HepG2 (cell line): ENCODE measurements around the gene MXI1. TPM values are rescaled to one million over a fixed set of nuclear protein-coding genes. Genes with fewer than 3 reads are reported as not detected.
A peak's percentile ranks its signal among the peaks of the same experiment; 100 is the strongest.

Experiments
- ARNT ChIP-seq: fragments of 450-650 bp; IDR thresholded peaks from 2 replicates; pipeline ENCODE4 v1.6.1; 2017
- CC2D1A ChIP-seq: sonication (generic); formaldehyde crosslinking; IDR thresholded peaks from 2 replicates; pipeline ENCODE4 v1.8.1; 2023; ENCODE audit warnings: mild to moderate bottlenecking, missing genetic modification reagents
- ELF3 ChIP-seq: IDR thresholded peaks from 2 replicates; pipeline ENCODE4 v1.6.1; 2016; ENCODE audit warnings: missing genetic modification reagents, missing compliant biosample characterization
- FOXK2 ChIP-seq: fragments of 450-650 bp; IDR thresholded peaks from 2 replicates; pipeline ENCODE4 v1.6.1; 2016
- IKZF1 ChIP-seq: fragments of 450-650 bp; IDR thresholded peaks from 2 replicates; pipeline ENCODE4 v1.7.1; 2016
- KDM2A ChIP-seq: sonication (generic); formaldehyde crosslinking; IDR thresholded peaks from 2 replicates; pipeline ENCODE4 v1.4.0; 2020; ENCODE audit warnings: low read depth, missing genetic modification reagents, borderline replicate concordance
- MTA3 ChIP-seq: sonication (generic); formaldehyde crosslinking; IDR thresholded peaks from 2 replicates; pipeline ENCODE4 v1.4.0; 2020; ENCODE audit warnings: missing genetic modification reagents
- MYNN ChIP-seq: sonication (generic); formaldehyde crosslinking; IDR thresholded peaks from 2 replicates; pipeline ENCODE4 v1.4.0; 2020; ENCODE audit warnings: mild to moderate bottlenecking, low read depth, missing genetic modification reagents
- SIX4 ChIP-seq: sonication (generic); formaldehyde crosslinking; IDR thresholded peaks from 2 replicates; pipeline ENCODE4 v1.4.0; 2020; ENCODE audit warnings: missing genetic modification reagents
- SKIL ChIP-seq: sonication (generic); formaldehyde crosslinking; IDR thresholded peaks from 2 replicates; pipeline ENCODE4 v1.8.0; 2022; ENCODE audit warnings: missing genetic modification reagents, mild to moderate bottlenecking, moderate library complexity, borderline replicate concordance
- SOX6 ChIP-seq, 2 experiments: fragments of 450-650 bp in 1 of 2; sonication (generic) in 1 of 2; formaldehyde crosslinking in 1 of 2; IDR thresholded peaks; 2 replicates each; pipeline versions ENCODE4 v1.4.0 to v1.6.1; 2017 to 2020; ENCODE audit warnings: antibody characterized with exemption in 1 of 2, mild to moderate bottlenecking in 1 of 2, missing genetic modification reagents in 1 of 2
- U2AF2 ChIP-seq: fragments of 200-400 bp; formaldehyde crosslinking; IDR thresholded peaks from 2 replicates; pipeline ENCODE4 v1.6.1; 2017; ENCODE audit warnings: low read depth, mild to moderate bottlenecking, low read length
- ZBTB25 ChIP-seq: IDR thresholded peaks from 2 replicates; pipeline ENCODE4 v1.6.1; 2018; ENCODE audit warnings: missing genetic modification reagents
- ZBTB49 ChIP-seq: sonication (generic); formaldehyde crosslinking; IDR thresholded peaks from 2 replicates; pipeline ENCODE4 v1.4.0; 2020; ENCODE audit warnings: missing genetic modification reagents, borderline replicate concordance
- ZNF468 ChIP-seq: sonication (generic); formaldehyde crosslinking; IDR thresholded peaks from 2 replicates; pipeline ENCODE4 v1.8.0; 2022; ENCODE audit warnings: mild to moderate bottlenecking, moderate library complexity, missing genetic modification reagents
- ZNF552 ChIP-seq: sonication (generic); formaldehyde crosslinking; IDR thresholded peaks from 2 replicates; pipeline ENCODE4 v1.9.0; 2022; ENCODE audit warnings: missing genetic modification reagents, mild to moderate bottlenecking, borderline replicate concordance
- ZNF777 ChIP-seq: sonication (generic); formaldehyde crosslinking; IDR thresholded peaks from 2 replicates; pipeline ENCODE4 v1.4.0; 2020; ENCODE audit warnings: missing genetic modification reagents
- polyA plus RNA-seq, 8 experiments: library from polyadenylated mRNA; depleted of rRNA in 3 of 8; stranded (reverse) in 7 of 8; unstranded in 1 of 8; fragments of >200 nt; fragmentation: Illumina TruSeq in 4 of 8; extraction: Trizol in 4 of 8; gene quantifications; 2 replicates each; pipeline versions ENCODE4 v1.2.1 to v1.2.3, GENCODE V29; 2011 to 2016; ENCODE audit warnings: low read depth in 4 of 8, missing spikeins in 1 of 8, mixed read lengths in 1 of 8; ENCODE audit not compliant: insufficient read depth in 1 of 8
- total RNA-seq, 5 experiments: library from RNA; depleted of rRNA; stranded (reverse); fragments of >200 nt; fragmentation: Illumina TruSeq; extraction: Trizol; gene quantifications; 2 replicates each; pipeline ENCODE4 v1.2.3, GENCODE V29; 2016; ENCODE audit warnings: low read depth in 1 of 5
- TF ChIP-seq, protein P1 (sequence below): sonication (generic); formaldehyde crosslinking; IDR thresholded peaks from 2 replicates; pipeline ENCODE4 v1.8.1; 2023; ENCODE audit warnings: mild to moderate bottlenecking, missing genetic modification reagents
- TF ChIP-seq, protein P2 (sequence below): sonication (generic); formaldehyde crosslinking; IDR thresholded peaks from 2 replicates; pipeline ENCODE4 v1.4.0; 2020; ENCODE audit warnings: missing genetic modification reagents
- TF ChIP-seq, protein P3 (sequence below): sonication (generic); formaldehyde crosslinking; IDR thresholded peaks from 2 replicates; pipeline ENCODE4 v1.5.1; 2020; ENCODE audit warnings: mild to moderate bottlenecking, missing genetic modification reagents, moderate library complexity

Gene MXI1
- total and polyA plus RNA-seq, 2 of the 13 experiments (the other 11 are each of a cell fraction or from before 2014, with no cell fraction given), result 6.6 to 22.0 TPM

- TF ChIP-seq, protein P1, sequence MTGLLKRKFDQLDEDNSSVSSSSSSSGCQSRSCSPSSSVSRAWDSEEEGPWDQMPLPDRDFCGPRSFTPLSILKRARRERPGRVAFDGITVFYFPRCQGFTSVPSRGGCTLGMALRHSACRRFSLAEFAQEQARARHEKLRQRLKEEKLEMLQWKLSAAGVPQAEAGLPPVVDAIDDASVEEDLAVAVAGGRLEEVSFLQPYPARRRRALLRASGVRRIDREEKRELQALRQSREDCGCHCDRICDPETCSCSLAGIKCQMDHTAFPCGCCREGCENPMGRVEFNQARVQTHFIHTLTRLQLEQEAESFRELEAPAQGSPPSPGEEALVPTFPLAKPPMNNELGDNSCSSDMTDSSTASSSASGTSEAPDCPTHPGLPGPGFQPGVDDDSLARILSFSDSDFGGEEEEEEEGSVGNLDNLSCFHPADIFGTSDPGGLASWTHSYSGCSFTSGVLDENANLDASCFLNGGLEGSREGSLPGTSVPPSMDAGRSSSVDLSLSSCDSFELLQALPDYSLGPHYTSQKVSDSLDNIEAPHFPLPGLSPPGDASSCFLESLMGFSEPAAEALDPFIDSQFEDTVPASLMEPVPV, result peak; percentile 57; the same call in 1 of the 2 replicates
- TF ChIP-seq U2AF2, result no peak
- TF ChIP-seq ZBTB49 (CRISPR knock-in tag), result no peak
- TF ChIP-seq ELF3 (CRISPR knock-in tag), result peak; percentile 35; the same call in 1 of the 2 replicates
- no peak for TF ChIP-seq MYNN (CRISPR knock-in tag)
- TF ChIP-seq, protein P2, sequence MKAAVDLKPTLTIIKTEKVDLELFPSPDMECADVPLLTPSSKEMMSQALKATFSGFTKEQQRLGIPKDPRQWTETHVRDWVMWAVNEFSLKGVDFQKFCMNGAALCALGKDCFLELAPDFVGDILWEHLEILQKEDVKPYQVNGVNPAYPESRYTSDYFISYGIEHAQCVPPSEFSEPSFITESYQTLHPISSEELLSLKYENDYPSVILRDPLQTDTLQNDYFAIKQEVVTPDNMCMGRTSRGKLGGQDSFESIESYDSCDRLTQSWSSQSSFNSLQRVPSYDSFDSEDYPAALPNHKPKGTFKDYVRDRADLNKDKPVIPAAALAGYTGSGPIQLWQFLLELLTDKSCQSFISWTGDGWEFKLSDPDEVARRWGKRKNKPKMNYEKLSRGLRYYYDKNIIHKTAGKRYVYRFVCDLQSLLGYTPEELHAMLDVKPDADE (CRISPR knock-in tag), result no peak
- no peak for TF ChIP-seq MTA3 (CRISPR knock-in tag)
- TF ChIP-seq, protein P3, sequence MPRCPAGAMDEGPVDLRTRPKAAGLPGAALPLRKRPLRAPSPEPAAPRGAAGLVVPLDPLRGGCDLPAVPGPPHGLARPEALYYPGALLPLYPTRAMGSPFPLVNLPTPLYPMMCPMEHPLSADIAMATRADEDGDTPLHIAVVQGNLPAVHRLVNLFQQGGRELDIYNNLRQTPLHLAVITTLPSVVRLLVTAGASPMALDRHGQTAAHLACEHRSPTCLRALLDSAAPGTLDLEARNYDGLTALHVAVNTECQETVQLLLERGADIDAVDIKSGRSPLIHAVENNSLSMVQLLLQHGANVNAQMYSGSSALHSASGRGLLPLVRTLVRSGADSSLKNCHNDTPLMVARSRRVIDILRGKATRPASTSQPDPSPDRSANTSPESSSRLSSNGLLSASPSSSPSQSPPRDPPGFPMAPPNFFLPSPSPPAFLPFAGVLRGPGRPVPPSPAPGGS, result no peak
- TF ChIP-seq SOX6 (IDR thresholded peaks at IDR 0.05), result no peak
- peak; percentile 48 for TF ChIP-seq SOX6 (CRISPR knock-in tag; IDR thresholded peaks at IDR 0.05)
- peak; percentile 72; the same call in 1 of the 2 replicates for TF ChIP-seq KDM2A
- no peak; the same call in 1 of the 2 replicates for TF ChIP-seq ZNF777 (CRISPR knock-in tag)
- no peak for TF ChIP-seq ZNF552
- TF ChIP-seq ZNF468, result no peak
- TF ChIP-seq IKZF1, result no peak
- peak; percentile 60; the same call in 1 of the 2 replicates for TF ChIP-seq FOXK2
- TF ChIP-seq ZBTB25 (CRISPR knock-in tag), result no peak
- TF ChIP-seq SIX4 (CRISPR knock-in tag), result no peak
- no peak for TF ChIP-seq ARNT
- TF ChIP-seq SKIL (CRISPR knock-in tag), result no peak
- no peak for TF ChIP-seq CC2D1A (CRISPR knock-in tag)
Measured at GRCh38 chr10:110210674-110211464, 3.5 kb downstream of the MXI1 start (continued).
